Naive B cell (primary cell): Measurements from ENCODE around the gene DUSP22. TPM values are rescaled to one million over a fixed set of nuclear protein-coding genes. Genes with fewer than 3 reads are reported as not detected.

ENCODE experiments used
- ATAC-seq, 2 donors: fragments of 150-1000 bp; cut with Tn5 transposase; 2 replicates each; pipeline ENCODE4 v1.10.0; 2021; ENCODE audit warnings: low read depth in 2 of 2, mild to moderate bottlenecking in 2 of 2, moderate library complexity in 2 of 2
- DNase-seq: peaks from one replicate; pipeline ENCODE4 v3.0.0; 2022
- H3K27ac Mint-ChIP-seq, 6 donors: one replicate each; pipeline ENCODE4 v1.8.0; 2020 to 2022; ENCODE audit warnings: mild to moderate bottlenecking in 6 of 6, mixed read lengths in 6 of 6, moderate library complexity in 5 of 6, inconsistent platforms in 2 of 6
- H3K27me3 Mint-ChIP-seq, 3 donors: one replicate each; pipeline ENCODE4 v1.8.0; 2021 to 2022; ENCODE audit warnings: mixed read lengths in 3 of 3, mild to moderate bottlenecking in 1 of 3
- H3K36me3 Mint-ChIP-seq, 2 donors: one replicate each; pipeline ENCODE4 v1.8.0; 2020 to 2022; ENCODE audit warnings: mixed read lengths in 2 of 2, inconsistent platforms in 1 of 2, mild to moderate bottlenecking in 1 of 2
- H3K4me1 Mint-ChIP-seq, 3 donors: one replicate each; pipeline ENCODE4 v1.8.0; 2020 to 2022; ENCODE audit warnings: mixed read lengths in 3 of 3, inconsistent platforms in 1 of 3, mild to moderate bottlenecking in 1 of 3, moderate library complexity in 1 of 3
- H3K4me3 Mint-ChIP-seq, 8 donors: one replicate each; pipeline ENCODE4 v1.8.0; 2020 to 2022; ENCODE audit warnings: mild to moderate bottlenecking in 8 of 8, mixed read lengths in 8 of 8, moderate library complexity in 8 of 8, inconsistent platforms in 2 of 8
- H3K9me3 Mint-ChIP-seq, 7 donors: one replicate each; pipeline ENCODE4 v1.8.0; 2020 to 2022; ENCODE audit warnings: mixed read lengths in 7 of 7, mild to moderate bottlenecking in 5 of 7, inconsistent platforms in 2 of 7, moderate library complexity in 1 of 7
- polyA plus RNA-seq, 6 donors: library from polyadenylated mRNA; unstranded; fragments of 300-500 nt; fragmentation: Illumina TruSeq; gene quantifications; one replicate each; pipeline ENCODE4 v1.2.3, GENCODE V29; 2021; ENCODE audit warnings: low read depth in 6 of 6

DUSP22 gene
- polyA plus RNA-seq, 6 donors from 2014 or later, result 89.6 to 177 (median 134) TPM

DNA sequence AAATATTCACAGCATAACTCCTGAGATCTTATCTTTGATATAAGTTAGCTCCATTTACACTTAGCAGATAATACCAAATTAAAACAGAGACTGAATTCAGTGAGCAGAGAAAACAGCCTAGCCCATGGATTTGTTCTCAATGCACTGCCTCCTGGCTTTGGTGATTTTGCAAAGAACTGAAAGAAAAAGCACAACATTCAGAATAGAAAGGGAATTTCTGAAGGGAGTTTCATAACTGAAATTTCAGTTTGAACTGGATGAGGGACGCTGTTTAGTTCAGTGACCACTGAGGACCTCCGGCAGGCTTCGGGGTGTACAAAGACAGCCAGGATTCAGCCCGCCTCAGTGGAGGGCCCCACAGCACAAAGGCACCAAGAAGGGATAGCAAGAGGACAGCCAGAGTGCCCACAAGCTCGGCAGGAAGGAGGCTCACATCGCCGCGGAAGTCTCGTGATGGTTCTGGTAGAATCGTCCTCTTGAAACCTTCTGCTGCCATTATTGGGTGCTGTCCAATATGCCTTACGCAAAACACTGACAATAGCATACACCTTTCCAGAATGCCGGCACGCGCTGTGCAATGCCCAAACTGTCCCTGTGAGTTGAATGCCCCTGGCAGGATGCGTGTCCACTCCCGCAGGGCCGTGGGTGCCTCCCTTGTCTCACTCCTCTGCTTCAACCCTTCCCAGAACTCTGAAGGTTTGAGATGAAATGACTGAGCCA lies 89.6 kb downstream of the DUSP22 start:
- peaks cover 0 to 3% (median 0%) of the 10 kb centered on the region in 7 donors for H3K9me3 Mint-ChIP-seq
- H3K27ac Mint-ChIP-seq, result peak overlapping the region in 1 of 6 donors; percentile 74
- H3K27me3 Mint-ChIP-seq, result peaks cover 12 to 17% (median 15%) of the 10 kb centered on the region in 3 donors
- H3K36me3 Mint-ChIP-seq, result peaks cover 0 to 7% of the 10 kb centered on the region in 2 donors
- peaks cover 43 to 50% (median 49%) of the 10 kb centered on the region in 3 donors for H3K4me1 Mint-ChIP-seq
- peak overlapping the region in 1 of 8 donors; percentile 41 for H3K4me3 Mint-ChIP-seq
- DNase-seq, result no peak
- no peak for ATAC-seq

DNA sequence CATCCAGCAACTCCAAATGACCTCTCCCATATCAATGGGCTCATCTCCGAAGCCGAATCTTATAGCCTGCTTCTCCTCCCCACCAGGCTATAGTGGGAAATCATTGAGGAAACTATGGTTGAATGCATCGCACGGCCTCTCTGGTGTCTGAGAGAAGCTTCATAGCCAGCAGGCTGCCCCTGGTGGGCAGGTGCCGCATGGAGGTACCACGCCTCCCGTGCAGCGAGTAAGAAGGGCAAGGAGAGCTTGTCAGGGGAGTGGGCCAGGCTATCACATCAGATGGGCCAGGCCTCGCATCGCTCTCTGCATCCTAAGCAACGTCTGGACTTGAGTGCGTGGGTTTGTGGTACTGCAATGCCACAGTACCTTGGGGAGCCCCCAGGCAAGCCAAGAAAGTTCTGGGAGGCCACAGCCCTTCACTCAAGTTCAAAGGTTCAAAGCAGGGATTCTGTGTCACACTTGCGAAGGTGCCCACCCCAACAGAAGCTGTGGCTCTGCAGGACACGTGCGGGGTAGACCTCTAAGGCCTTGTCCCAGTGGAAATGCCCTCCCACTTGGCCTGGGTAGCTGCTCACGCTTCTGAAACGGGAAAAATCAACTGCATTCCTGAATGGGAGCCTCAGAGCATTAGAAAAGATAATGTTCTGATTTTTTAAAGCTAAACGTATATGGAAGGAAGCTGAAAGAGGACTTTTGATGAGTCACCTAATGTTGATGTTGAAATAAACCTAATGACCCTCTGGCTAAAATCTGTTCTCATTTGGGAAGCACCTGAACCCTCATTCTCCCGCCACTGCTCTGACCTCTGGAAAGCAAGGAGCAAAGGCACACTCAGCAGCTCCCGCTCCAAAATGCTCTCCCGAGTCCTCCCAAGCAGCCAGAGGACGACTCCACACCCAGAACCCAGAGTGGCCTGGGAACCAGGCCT lies 90.9 kb downstream of the DUSP22 start:
- Mint-ChIP-seq H3K27me3 (peaks cover 12 to 21% (median 20%) of the 10 kb centered on the region in 3 donors), H3K4me1 (peaks cover 33 to 37% (median 37%) of the 10 kb centered on the region in 3 donors), H3K36me3 (peaks cover 0 to 7% of the 10 kb centered on the region in 2 donors), H3K4me3 (no peak overlapping the region), H3K27ac (no peak overlapping the region), H3K9me3 (peaks cover 0 to 3% (median 0%) of the 10 kb centered on the region in 7 donors)
- ATAC-seq (no peak), DNase-seq (no peak)

DNA sequence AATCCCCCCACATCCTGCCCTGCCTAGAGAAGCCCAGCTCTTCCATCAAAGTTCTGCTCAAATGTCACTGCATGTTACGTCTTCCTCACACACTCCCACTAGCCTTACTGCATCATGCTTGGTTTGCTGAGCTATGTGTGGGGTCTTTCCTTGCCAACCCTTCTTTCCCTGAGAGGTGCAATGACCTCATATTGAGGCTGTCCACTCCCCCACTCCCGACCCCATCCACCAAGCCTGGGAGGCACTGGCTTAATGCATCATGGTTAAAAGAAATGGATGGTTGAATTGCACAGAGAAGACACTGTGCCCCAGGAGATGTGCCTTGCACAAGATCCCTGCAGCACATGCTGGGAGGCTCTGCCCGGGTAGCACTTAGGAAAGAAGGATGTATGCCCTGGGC lies 91.6 kb downstream of the DUSP22 start:
- Mint-ChIP-seq H3K4me3 (peak overlapping the region in 1 of 8 donors; percentile 4), H3K9me3 (peaks cover 0 to 3% (median 0%) of the 10 kb centered on the region in 7 donors), H3K36me3 (peaks cover 0 to 7% of the 10 kb centered on the region in 2 donors), H3K27ac (peak overlapping the region in 1 of 6 donors; percentile 25), H3K4me1 (peaks cover 26 to 30% (median 30%) of the 10 kb centered on the region in 3 donors), H3K27me3 (peaks cover 16 to 21% (median 20%) of the 10 kb centered on the region in 3 donors)
- ATAC-seq (no peak), DNase-seq (no peak)

- H3K36me3 Mint-ChIP-seq, result peaks cover 0 to 7% of the 10 kb centered on the region in 2 donors
- H3K27ac Mint-ChIP-seq, result no peak overlapping the region
- no peak overlapping the region for H3K4me3 Mint-ChIP-seq
- DNase-seq, result no peak
- ATAC-seq, result no peak
- H3K4me1 Mint-ChIP-seq, result peaks cover 23 to 25% (median 23%) of the 10 kb centered on the region in 3 donors
- peaks cover 16 to 21% (median 20%) of the 10 kb centered on the region in 3 donors for H3K27me3 Mint-ChIP-seq
- H3K9me3 Mint-ChIP-seq, result peaks cover 0 to 3% (median 0%) of the 10 kb centered on the region in 7 donors
Observed at GRCh38 chr6:384898-385297, 92.6 kb downstream of the DUSP22 start.

GRCh38 chr6:385614-386013 lies 93.3 kb downstream of the DUSP22 start:
- Mint-ChIP-seq H3K27ac (no peak overlapping the region), H3K4me1 (peaks cover 20 to 23% (median 22%) of the 10 kb centered on the region in 3 donors), H3K9me3 (peaks cover 0 to under 1% (median 0%) of the 10 kb centered on the region in 7 donors), H3K4me3 (no peak overlapping the region), H3K36me3 (peaks cover 0 to 2% of the 10 kb centered on the region in 2 donors), H3K27me3 (peaks cover 16 to 21% (median 20%) of the 10 kb centered on the region in 3 donors)
- no peak for DNase-seq
- ATAC-seq, result no peak

DNA sequence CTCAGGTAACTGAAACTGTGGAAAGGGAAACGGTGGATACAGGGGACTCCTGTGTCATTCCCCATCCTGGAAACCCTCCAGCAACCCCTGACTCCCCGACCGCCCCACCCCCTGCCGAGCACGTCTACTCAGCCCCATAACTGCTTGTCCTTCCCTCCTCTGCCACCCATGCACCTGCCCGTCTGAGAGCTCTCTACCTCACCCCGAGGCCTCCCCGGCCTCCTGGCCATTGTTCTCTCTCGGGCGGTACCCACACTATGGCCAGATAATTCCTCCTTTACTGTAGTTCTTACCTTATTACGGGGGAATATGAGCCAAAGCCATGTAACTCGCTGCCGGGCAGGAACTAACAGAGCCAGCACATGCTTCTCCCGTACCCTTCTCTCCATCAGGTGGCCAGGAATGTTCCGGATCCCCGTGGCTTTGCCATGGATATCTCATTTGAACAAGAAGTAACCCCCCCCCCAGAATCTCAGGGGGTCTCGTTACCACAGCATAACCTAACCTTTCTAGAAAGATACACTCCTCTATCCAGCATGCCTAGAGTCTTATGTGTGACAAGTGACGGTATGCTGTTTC lies 94.5 kb downstream of the DUSP22 start:
- Mint-ChIP-seq H3K4me3 (peak overlapping the region in 1 of 8 donors; percentile 32), H3K36me3 (no peaks in the 10 kb centered on the region), H3K9me3 (no peaks in the 10 kb centered on the region), H3K27me3 (peaks cover 16 to 21% (median 20%) of the 10 kb centered on the region in 3 donors), H3K4me1 (peaks cover 20 to 29% (median 25%) of the 10 kb centered on the region in 3 donors), H3K27ac (no peak overlapping the region)
- no peak for DNase-seq
- ATAC-seq, result no peak

- Mint-ChIP-seq H3K4me1 (peaks cover 20 to 29% (median 26%) of the 10 kb centered on the region in 3 donors), H3K27me3 (peaks cover 16 to 21% (median 20%) of the 10 kb centered on the region in 3 donors), H3K9me3 (no peaks in the 10 kb centered on the region), H3K4me3 (peak overlapping the region in 1 of 8 donors; percentile 32), H3K27ac (no peak overlapping the region), H3K36me3 (no peaks in the 10 kb centered on the region)
- ATAC-seq, result no peak
- DNase-seq, result no peak
Observed at GRCh38 chr6:387293-387741, 95.0 kb downstream of the DUSP22 start.

GRCh38 chr6:388202-388903 lies 96.1 kb downstream of the DUSP22 start:
- DNase-seq, result no peak
- H3K36me3 Mint-ChIP-seq, result peaks cover 0 to under 1% of the 10 kb centered on the region in 2 donors

GRCh38 chr6:389143-389542 lies 96.9 kb downstream of the DUSP22 start:
- no peak for DNase-seq
- no peak for ATAC-seq
- Mint-ChIP-seq H3K4me1 (peaks cover 26 to 35% (median 29%) of the 10 kb centered on the region in 3 donors), H3K36me3 (peaks cover 5 to 9% of the 10 kb centered on the region in 2 donors), H3K4me3 (peak overlapping the region in 3 of 8 donors; percentile 6 to 96 (median 95)), H3K27me3 (peaks cover 13 to 16% (median 15%) of the 10 kb centered on the region in 3 donors), H3K27ac (peak overlapping the region in 3 of 6 donors; percentile 32 to 98 (median 82)), H3K9me3 (peaks cover 0 to 2% (median 0%) of the 10 kb centered on the region in 7 donors)

More at GRCh38 chr6:388202-388903, 96.1 kb downstream of the DUSP22 start:
- H3K9me3 Mint-ChIP-seq, result no peaks in the 10 kb centered on the region
- H3K4me3 Mint-ChIP-seq, result peak overlapping the region in 3 of 8 donors; percentile 22 to 70 (median 65)
- peaks cover 16 to 21% (median 20%) of the 10 kb centered on the region in 3 donors for H3K27me3 Mint-ChIP-seq
- H3K4me1 Mint-ChIP-seq, result peaks cover 20 to 33% (median 29%) of the 10 kb centered on the region in 3 donors
- no peak overlapping the region for H3K27ac Mint-ChIP-seq
- no peak for ATAC-seq

GRCh38 chr6:389622-390021 lies 97.3 kb downstream of the DUSP22 start:
- Mint-ChIP-seq H3K4me3 (peak overlapping the region in 4 of 8 donors; percentile 6 to 96 (median 72)), H3K9me3 (peaks cover 0 to 2% (median 0%) of the 10 kb centered on the region in 7 donors), H3K36me3 (peaks cover 5 to 9% of the 10 kb centered on the region in 2 donors), H3K27ac (peak overlapping the region in 4 of 6 donors; percentile 29 to 98 (median 57)), H3K4me1 (peaks cover 24 to 31% (median 27%) of the 10 kb centered on the region in 3 donors), H3K27me3 (peaks cover 8 to 12% (median 10%) of the 10 kb centered on the region in 3 donors)
- no peak for ATAC-seq
- DNase-seq, result no peak

GRCh38 chr6:390914-391558 lies 98.7 kb downstream of the DUSP22 start:
- peaks cover 0 to 2% (median 0%) of the 10 kb centered on the region in 7 donors for H3K9me3 Mint-ChIP-seq
- H3K4me3 Mint-ChIP-seq, result peak overlapping the region; percentile 86 to 100 (median 98)
- H3K4me1 Mint-ChIP-seq, result peaks cover 37 to 42% (median 39%) of the 10 kb centered on the region in 3 donors
- peak overlapping the region; percentile 61 to 98 (median 98) for H3K27ac Mint-ChIP-seq
- peaks cover 12 to 21% of the 10 kb centered on the region in 2 donors for H3K36me3 Mint-ChIP-seq
- H3K27me3 Mint-ChIP-seq, result peaks cover 6 to 7% (median 6%) of the 10 kb centered on the region in 3 donors
- DNase-seq, result peak; percentile 61
- peak; percentile 58 to 60 for ATAC-seq
